ENCODE data around the gene TRMU. TPM values are rescaled to one million over a fixed set of nuclear protein-coding genes. Genes with fewer than 3 reads are reported as not detected.

The TRMU gene
- total and polyA plus RNA-seq, 2 donors (not counting 3 experiments of a cell fraction or from before 2014, with no cell fraction given), result 42.4 to 65.7 TPM

- ChIA-PET CTCF (interaction anchor here (0.8 to 1.0 kb wide), 1 partner anchor 32 kb away, joined by 3 read pairs; no protein-coding TSS in a partner anchor), POLR2A (no interaction called here)
- no TSS peak for BruUV-seq (replicated peaks)
- no peak overlapping the region for H3K4me2 ChIP-seq (ENCODE audit: insufficient read depth, low read length)
- DNase-seq (ENCODE audit: low read depth, low spot score), result no peak
- H3K79me2 ChIP-seq (ENCODE audit: control insufficient read depth, insufficient read depth, low read length), result no peaks in the 10 kb centered on the region
- intact Hi-C loops (cut with micrococcal nuclease) (no loop called here), dilution Hi-C loops (cut with MboI; ENCODE audit: extremely low pct_ligation_motif_present, low sequenced_read_pairs) (no loop called here)
- H3K27me3 ChIP-seq (ENCODE audit: control insufficient read depth in 2 of 2, insufficient read depth in 2 of 2, low read length in 2 of 2), result no peaks in the 10 kb centered on the region
- H3K4me1 ChIP-seq (ENCODE audit: control insufficient read depth, extremely low read depth, insufficient read depth, low read length), result no peaks in the 10 kb centered on the region
- no peak overlapping the region for H3K4me3 ChIP-seq (replicated peaks in 1 of 3; ENCODE audit: insufficient read depth in 1 of 3, low read depth in 1 of 3, low read length in 3 of 3)
- no peaks in the 10 kb centered on the region for H3K9me1 ChIP-seq (replicated peaks; ENCODE audit: control insufficient read depth, extremely low read depth, insufficient read depth, low read length)
- TF ChIP-seq JUN (IDR thresholded peaks at IDR 0.05; ENCODE audit: borderline replicate concordance, insufficient read depth, insufficient read length, low read depth) (no peak), EZH2 (IDR thresholded peaks at IDR 0.05; ENCODE audit: borderline replicate concordance, low read depth, low read length, severe bottlenecking) (no peak), GATA2 (IDR thresholded peaks at IDR 0.05; ENCODE audit: insufficient read depth, insufficient read length, low read depth, low read length) (no peak), CTCF (IDR thresholded peaks at IDR 0.05; ENCODE audit: extremely low read depth in 1 of 2, insufficient read depth in 1 of 2, low read depth in 1 of 2, low read length in 2 of 2) (no peak), POLR2A (IDR thresholded peaks at IDR 0.05; ENCODE audit: low read depth, low read length) (no peak), MYC (IDR thresholded peaks at IDR 0.05; ENCODE audit: low read depth, low read length) (no peak), POLR2AphosphoS5 (IDR thresholded peaks at IDR 0.05; ENCODE audit: insufficient read depth, low read depth, low read length) (no peak), FOS (IDR thresholded peaks at IDR 0.05; ENCODE audit: borderline replicate concordance, insufficient read depth, low read length) (no peak)
- TF ChIP-seq, protein P1, sequence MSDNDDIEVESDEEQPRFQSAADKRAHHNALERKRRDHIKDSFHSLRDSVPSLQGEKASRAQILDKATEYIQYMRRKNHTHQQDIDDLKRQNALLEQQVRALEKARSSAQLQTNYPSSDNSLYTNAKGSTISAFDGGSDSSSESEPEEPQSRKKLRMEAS (IDR thresholded peaks at IDR 0.05; ENCODE audit: insufficient read depth, insufficient read length), result no peak
- no peaks in the 10 kb centered on the region for H3K36me3 ChIP-seq (ENCODE audit: control insufficient read depth in 2 of 2, extremely low read depth in 1 of 2, insufficient read depth in 2 of 2, low read length in 2 of 2)
- no peak overlapping the region for H3K27ac ChIP-seq (ENCODE audit: insufficient read depth, low read depth, low read length)
- no peak overlapping the region for H2AFZ ChIP-seq (ENCODE audit: low read depth, low read length)
- FAIRE-seq, result no peak
- no peaks in the 10 kb centered on the region for H4K20me1 ChIP-seq (replicated peaks; ENCODE audit: control insufficient read depth, extremely low read depth, insufficient read depth, low read length)
- no peak overlapping the region for H3K9ac ChIP-seq (replicated peaks; ENCODE audit: extremely low read depth, insufficient read depth, low read length)
- H3K9me3 ChIP-seq (replicated peaks; ENCODE audit: control insufficient read depth, insufficient read depth, low read length), result no peaks in the 10 kb centered on the region
Measured at GRCh38 chr22:46399251-46400024, 63.9 kb downstream of the TRMU start.

All from endothelial cell of umbilical vein (primary cell).